Glutamatergic neuron (in vitro differentiated cells): ENCODE data around the gene DISC1. TPM values are rescaled to one million over a fixed set of nuclear protein-coding genes. Genes with fewer than 3 reads are reported as not detected.

Experiments
- DNase-seq: peaks from one replicate; pipeline ENCODE4 v3.0.0; 2022
- H3K27ac Mint-ChIP-seq: one replicate; pipeline ENCODE4 v1.8.0; 2020; ENCODE audit warnings: mild to moderate bottlenecking, mixed read lengths, inconsistent platforms; ENCODE audit not compliant: unreplicated experiment
- H3K27me3 Mint-ChIP-seq: one replicate; pipeline ENCODE4 v1.8.0; 2020; ENCODE audit warnings: mild to moderate bottlenecking, moderate library complexity, mixed read lengths, inconsistent platforms; ENCODE audit not compliant: unreplicated experiment
- H3K36me3 Mint-ChIP-seq: one replicate; pipeline ENCODE4 v1.8.0; 2020; ENCODE audit warnings: mild to moderate bottlenecking, mixed read lengths, inconsistent platforms; ENCODE audit not compliant: unreplicated experiment
- H3K4me1 Mint-ChIP-seq: one replicate; pipeline ENCODE4 v1.8.0; 2020; ENCODE audit warnings: mild to moderate bottlenecking, low read depth, mixed read lengths, inconsistent platforms; ENCODE audit not compliant: unreplicated experiment
- H3K4me3 Mint-ChIP-seq: one replicate; pipeline ENCODE4 v1.8.0; 2020; ENCODE audit warnings: mild to moderate bottlenecking, mixed read lengths, inconsistent platforms; ENCODE audit not compliant: unreplicated experiment
- H3K9me3 Mint-ChIP-seq: one replicate; pipeline ENCODE4 v1.8.0; 2020; ENCODE audit warnings: mild to moderate bottlenecking, moderate library complexity, mixed read lengths, inconsistent platforms; ENCODE audit not compliant: unreplicated experiment
- total RNA-seq: library from RNA; stranded (reverse); fragmentation: NEBNext Ultra II Directional; extraction: Animal tissue kit (Norgen Biotek cat#: 25700); gene quantifications from one replicate; pipeline ENCODE4 v1.2.1, GENCODE V29; 2021; ENCODE audit not compliant: unreplicated experiment
- TF ChIP-seq, protein P1 (sequence below): fragments of 200-600 bp; sonication (generic); IDR thresholded peaks from one replicate; pipeline ENCODE4 v1.5.0; 2021; ENCODE audit not compliant: partially characterized antibody, unreplicated experiment

The DISC1 gene
- total RNA-seq, 1 donor from 2014 or later = 9.1 TPM

DNA sequence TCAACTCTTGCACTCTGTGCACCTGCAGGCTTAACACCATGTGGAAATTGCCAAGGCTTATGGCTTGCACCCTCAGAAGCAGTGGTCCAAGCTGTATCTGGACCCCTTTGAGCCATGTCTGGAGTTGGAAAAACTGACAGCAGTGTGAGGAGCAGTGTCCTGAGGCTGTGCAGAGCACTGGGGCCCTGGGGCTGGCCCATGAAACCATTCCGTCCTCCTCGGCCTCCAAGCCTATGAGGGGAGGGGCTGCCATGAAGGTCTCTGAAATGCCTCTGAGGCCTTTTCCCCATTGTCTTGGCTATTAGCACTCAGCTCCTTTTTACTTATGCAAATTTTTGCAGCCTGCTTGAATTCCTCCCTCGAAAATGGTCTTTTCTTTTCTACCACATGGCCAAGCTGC is 126.7 kb downstream of the DISC1 start:
- H3K4me3 Mint-ChIP-seq = peak overlapping the region; percentile 3
- no peak overlapping the region for H3K27ac Mint-ChIP-seq
- TF ChIP-seq, protein P1, sequence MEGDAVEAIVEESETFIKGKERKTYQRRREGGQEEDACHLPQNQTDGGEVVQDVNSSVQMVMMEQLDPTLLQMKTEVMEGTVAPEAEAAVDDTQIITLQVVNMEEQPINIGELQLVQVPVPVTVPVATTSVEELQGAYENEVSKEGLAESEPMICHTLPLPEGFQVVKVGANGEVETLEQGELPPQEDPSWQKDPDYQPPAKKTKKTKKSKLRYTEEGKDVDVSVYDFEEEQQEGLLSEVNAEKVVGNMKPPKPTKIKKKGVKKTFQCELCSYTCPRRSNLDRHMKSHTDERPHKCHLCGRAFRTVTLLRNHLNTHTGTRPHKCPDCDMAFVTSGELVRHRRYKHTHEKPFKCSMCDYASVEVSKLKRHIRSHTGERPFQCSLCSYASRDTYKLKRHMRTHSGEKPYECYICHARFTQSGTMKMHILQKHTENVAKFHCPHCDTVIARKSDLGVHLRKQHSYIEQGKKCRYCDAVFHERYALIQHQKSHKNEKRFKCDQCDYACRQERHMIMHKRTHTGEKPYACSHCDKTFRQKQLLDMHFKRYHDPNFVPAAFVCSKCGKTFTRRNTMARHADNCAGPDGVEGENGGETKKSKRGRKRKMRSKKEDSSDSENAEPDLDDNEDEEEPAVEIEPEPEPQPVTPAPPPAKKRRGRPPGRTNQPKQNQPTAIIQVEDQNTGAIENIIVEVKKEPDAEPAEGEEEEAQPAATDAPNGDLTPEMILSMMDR = no peak
- H3K9me3 Mint-ChIP-seq = peaks cover 1% of the 10 kb centered on the region
- H3K27me3 Mint-ChIP-seq = peaks cover 2% of the 10 kb centered on the region
- DNase-seq = no peak
- H3K36me3 Mint-ChIP-seq = peaks cover 20% of the 10 kb centered on the region
- no peaks in the 10 kb centered on the region for H3K4me1 Mint-ChIP-seq

DNA sequence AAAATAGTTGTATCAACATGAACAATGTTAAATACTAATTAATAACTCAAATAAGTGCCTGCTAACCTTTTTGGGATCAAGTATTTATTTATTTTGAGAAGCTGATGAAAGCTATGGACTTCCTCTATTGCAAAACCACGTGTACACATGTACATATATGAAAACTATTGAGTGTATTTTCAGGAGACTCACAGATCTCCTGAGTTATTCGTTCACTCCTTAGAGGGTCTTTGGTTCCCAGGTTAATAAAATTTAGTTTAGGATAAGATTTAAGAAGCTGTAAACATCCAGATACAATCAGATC is 130.5 kb downstream of the DISC1 start:
- H3K4me3 Mint-ChIP-seq = no peak overlapping the region
- H3K27ac Mint-ChIP-seq = no peak overlapping the region
- TF ChIP-seq, protein P1 = peak; percentile 33
- peaks cover 14% of the 10 kb centered on the region for H3K36me3 Mint-ChIP-seq
- peaks cover 1% of the 10 kb centered on the region for H3K9me3 Mint-ChIP-seq
- no peak for DNase-seq
- H3K4me1 Mint-ChIP-seq = no peaks in the 10 kb centered on the region
- peaks cover 2% of the 10 kb centered on the region for H3K27me3 Mint-ChIP-seq

DNA sequence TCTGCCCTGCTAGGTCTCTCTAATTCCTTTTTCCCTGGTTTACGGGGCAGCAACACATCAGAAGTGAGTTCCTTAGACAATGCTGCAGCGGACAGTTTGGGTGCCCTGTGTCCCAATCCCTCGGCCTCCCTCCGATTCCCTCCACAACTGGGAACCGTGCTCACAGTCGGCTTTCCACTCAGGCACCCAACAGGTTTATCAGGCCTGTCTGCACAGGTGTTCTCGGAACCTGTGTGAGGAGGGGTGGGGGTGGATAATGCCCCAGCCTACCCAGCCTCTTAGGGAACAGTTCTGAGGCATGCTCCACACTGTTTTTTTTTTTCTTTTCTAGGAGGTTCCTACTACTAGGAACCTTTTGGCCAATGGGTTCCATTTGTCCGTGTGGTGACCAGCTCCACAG is 131.2 kb downstream of the DISC1 start:
- Mint-ChIP-seq H3K27me3 (peaks cover 2% of the 10 kb centered on the region), H3K36me3 (peaks cover 9% of the 10 kb centered on the region), H3K4me1 (no peaks in the 10 kb centered on the region), H3K4me3 (no peak overlapping the region), H3K27ac (no peak overlapping the region), H3K9me3 (no peaks in the 10 kb centered on the region)
- TF ChIP-seq, protein P1 = no peak
- no peak for DNase-seq

DNA sequence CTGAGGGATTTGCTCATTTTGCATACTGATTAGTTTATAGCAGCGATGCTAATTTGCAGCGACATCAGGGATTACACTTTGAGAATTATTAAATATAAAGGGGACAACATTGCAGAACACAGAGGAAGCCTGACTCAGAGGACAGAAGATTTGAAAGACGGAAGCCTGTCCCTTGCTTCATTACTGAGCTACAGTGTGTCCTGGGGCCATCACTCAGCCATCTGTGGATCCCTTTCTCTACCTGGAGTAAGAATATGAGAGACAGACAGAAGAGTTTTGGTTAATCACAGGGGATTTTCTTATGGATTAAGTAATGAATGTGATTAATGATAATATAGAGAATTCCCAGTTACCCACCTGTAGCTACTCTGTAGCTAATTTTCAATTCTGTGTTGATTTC is 134.7 kb downstream of the DISC1 start:
- Mint-ChIP-seq H3K4me1 (no peaks in the 10 kb centered on the region), H3K36me3 (no peaks in the 10 kb centered on the region), H3K9me3 (no peaks in the 10 kb centered on the region), H3K27me3 (no peaks in the 10 kb centered on the region), H3K4me3 (no peak overlapping the region), H3K27ac (no peak overlapping the region)
- TF ChIP-seq, protein P1 = no peak
- no peak for DNase-seq

DNA sequence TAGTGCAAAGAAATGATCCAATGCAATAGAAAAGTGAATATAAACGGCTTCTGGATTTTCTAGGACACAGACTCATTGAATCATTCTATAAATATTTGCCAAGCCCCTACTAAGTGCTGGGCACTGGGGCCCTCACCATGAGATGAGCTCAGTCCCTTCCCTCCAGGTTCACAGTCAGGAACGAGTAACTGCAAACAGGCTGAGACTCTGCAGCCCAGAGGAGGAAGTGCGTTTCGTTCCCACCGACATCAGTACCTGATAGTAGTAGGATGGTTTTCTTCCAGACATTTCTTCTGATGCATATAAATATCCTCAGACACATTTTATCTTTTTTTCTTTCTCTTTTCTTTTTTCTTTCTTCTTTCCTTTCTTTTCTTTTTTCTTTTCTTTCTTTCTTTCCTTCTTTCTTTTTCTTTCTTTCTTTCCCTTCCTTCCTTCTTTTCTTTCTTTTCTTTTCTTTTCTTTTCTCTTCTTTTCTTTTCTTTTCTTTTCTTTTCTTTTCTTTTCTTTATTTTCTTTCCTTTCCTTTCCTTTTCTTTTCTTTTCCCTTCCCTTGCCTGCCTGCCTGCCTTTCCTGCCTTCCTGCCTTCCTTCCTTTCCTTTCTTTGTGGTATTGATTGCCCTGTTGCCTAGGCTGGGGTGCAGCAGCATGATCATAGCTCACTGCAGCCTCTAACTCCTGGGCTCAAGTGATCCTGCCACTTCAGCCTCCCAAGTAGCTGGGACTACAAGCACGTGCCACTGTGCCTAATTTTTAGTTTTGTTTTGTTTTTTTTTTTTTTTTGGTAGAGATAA is 135.4 kb downstream of the DISC1 start:
- H3K9me3 Mint-ChIP-seq = no peaks in the 10 kb centered on the region
- TF ChIP-seq, protein P1 = no peak
- no peaks in the 10 kb centered on the region for H3K27me3 Mint-ChIP-seq
- DNase-seq = no peak
- no peaks in the 10 kb centered on the region for H3K36me3 Mint-ChIP-seq
- H3K27ac Mint-ChIP-seq = no peak overlapping the region
- H3K4me1 Mint-ChIP-seq = no peaks in the 10 kb centered on the region
- no peak overlapping the region for H3K4me3 Mint-ChIP-seq
